HG03060 (cell line): ENCODE measurements around the gene CAST.

Experiments used
- ATAC-seq: cut with Tn5 transposase; IDR thresholded peaks from one replicate; pipeline ENCODE4 v1.9.1; 2021; ENCODE audit warnings: low read depth, moderate number of reproducible peaks; ENCODE audit not compliant: unreplicated experiment

CAST gene

DNA sequence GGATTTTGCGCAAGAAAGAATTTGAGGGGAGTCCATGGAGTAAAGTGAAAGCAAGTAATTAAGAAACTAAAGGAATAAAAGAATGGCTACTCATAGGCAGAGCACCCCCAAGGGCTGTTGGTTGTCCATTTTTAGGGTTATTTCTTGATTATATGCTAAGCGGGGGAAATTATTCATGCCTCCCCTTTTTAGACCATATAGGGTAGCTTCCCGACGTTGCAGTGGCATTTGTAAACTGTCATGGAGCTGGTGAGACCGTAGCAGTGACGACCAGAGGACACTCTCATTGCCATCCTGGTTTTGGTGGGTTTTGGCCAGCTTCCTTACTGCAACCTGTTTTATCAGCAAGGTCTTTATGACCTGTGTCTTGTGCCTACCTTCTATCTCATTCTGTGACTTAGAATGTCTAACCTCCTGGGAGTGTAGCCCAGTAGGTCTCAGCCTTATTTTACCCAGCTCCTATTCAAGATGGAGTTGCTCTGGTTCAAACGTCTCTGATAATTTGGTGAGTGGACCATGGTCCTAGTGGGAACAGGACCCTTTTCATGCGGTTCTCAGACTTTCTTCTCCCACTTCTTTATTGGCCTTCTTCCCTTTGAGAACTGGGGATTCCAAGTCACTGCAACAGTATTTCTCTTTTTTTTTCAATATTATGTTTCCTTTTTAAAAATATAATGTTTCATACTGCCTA lies 146.8 kb downstream of the CAST start:
- no peak for ATAC-seq

GRCh38 chr5:96809921-96810320 lies 147.7 kb downstream of the CAST start:
- ATAC-seq: no peak

DNA sequence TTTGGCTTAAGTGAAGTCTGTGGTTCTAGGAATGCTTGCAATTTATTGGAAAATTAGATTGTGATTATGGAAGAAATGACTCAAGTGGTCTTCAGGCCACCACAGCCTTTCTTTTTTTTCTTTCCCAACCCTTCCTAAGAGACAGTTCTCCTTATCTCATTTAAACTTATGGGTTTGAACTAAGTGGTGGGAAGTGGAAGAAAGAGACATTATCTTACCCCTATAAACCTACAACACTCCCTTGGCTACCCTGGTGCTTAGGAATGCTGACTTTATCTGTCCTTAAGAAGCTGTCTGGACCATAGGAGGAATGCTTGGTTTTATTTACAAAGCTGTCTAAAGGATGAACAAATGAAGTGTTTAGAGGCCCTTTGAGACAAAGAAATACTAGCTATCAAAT lies 150.7 kb downstream of the CAST start:
- no peak for ATAC-seq

GRCh38 chr5:96814041-96814440 lies 151.9 kb downstream of the CAST start:
- ATAC-seq: no peak

DNA sequence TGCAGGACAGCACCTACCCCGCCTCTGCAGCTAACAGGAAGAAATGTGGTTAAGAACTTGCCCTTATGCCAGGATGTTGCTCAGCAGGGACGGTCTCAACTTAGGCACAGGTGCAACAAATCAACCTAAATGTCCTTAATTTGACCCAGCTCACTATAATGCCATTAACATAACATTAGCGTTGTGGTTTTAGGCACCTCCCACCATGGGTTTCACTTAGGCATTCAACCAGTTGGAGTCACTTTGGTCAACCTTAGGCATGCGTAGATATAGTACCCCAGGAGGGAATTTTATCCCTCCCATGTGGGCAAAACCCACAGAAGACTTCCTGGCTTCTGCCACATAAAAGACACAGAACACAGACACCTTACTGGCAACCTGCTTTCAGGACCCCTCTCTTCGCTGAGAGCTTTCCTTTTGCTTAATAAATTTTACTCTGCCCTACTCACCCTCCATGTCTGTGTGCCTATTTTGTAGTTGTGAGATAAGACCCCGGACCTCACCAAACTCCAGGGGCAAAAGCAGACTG lies 154.3 kb downstream of the CAST start:
- no peak for ATAC-seq

DNA sequence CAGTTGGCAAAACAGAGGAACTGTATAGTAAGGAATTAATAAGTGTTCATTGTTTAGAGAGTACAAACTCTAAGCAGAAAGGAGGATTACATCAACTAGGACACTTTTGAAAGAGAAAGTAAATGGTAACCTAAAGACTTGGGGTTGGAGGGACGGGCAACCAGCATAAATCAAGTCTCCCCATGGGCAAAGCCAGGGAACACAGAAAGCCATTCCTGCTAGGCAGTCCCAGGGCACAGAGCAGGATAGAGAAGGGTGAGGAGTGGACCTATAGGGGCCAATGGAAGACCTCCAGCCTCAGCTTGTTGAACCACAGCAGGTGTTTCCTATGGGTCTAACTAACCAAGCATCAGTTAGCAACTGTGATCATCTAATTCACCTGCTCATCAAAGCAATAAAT lies 154.8 kb downstream of the CAST start:
- no peak for ATAC-seq

DNA sequence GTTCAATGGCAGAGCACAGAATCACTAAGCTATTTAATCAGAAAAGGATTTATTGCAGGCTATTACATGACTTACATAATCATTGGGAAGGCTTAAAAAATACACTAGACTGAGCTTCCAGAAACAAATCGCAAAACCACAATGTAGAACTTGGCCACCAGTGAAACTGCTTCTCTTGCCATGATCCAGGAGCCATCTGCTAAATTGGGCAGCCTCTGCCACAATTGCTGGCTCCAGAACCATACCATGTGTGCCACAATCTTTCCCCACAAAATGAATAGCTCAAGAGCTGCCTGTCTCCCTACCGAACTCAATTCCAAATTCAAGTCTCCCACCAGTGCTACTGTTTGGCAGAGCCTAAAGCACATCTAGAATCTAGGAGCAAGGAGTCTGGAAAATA lies 155.3 kb downstream of the CAST start:
- no peak for ATAC-seq

DNA sequence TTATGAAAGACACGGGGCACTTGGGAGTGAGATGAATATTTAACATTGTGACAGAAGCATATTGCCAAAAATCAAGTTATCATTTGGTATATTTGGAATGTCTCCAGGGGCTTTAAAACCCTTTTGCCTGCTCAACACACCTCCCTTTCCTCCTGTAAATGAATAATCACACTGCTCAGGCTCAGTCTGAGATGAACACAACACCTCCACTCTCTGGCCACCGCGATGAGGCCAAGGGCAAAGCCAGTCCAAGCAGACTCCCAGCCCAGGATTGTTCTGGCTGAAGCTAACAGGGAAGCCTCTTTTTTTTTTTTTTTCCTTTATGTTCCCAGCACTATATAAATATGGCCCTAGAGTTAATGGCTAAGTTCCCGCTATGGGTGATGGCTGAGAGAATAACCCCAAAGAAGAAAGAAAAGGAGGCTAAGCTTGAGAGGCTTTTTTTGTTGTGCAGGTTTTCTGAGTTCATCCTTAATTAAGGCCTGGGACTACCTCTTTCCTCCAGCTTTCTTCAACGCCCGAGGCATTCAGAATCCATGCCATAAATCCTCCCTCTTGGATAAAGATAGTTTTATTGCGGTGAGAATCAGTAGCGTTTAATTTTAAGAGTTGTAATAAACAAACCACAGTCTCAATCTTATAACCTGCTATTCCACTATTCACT lies 156.1 kb downstream of the CAST start:
- ATAC-seq: no peak

DNA sequence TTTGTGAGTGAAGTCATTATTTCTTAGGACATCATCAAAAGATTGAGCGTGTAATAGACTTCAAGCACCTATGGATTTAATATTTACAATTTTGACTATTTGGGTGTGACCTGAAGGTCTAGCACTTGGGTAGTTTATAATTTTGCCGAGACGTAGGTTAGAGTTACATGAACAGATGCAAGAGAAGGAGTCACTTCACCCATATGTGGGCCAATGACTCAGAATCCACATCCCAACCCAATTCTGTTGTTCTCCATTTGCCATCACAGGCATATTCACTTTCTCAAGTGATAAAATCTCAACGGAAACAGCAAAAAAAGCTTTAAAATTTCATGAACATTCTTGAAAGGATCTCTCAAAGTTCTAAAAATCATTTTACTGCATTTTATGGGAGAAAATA lies 157.6 kb downstream of the CAST start:
- no peak for ATAC-seq

DNA sequence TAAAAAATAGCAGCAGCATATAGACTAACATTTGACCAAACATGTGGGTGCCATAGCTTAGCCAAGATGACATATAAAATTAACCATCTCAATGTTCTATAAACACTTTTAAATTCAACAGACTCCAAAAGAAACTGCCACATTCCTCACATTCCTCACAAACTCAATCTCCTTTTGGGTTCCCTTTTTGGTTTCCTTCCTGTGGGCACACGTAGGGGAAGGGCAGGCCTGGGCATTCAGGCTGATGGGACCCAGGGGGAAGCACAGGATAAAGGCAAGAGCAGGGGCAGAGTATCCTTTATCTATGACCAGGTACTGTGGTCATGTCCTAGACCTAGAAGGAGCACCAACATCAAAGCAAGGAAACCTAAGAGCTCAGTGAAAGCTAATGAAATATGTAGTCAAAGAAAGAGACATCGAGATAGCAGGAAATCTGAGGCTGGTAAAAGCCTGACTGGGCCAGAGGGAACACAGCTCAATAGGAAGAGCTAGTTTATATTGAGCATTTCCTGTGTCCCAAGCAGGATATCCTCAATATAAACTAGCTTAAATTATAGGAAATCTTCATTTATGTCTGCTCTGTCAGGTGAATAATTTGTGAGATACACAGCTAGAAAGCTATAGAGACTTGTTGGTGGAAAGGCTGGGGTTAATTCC lies 159.2 kb downstream of the CAST start:
- no peak for ATAC-seq

DNA sequence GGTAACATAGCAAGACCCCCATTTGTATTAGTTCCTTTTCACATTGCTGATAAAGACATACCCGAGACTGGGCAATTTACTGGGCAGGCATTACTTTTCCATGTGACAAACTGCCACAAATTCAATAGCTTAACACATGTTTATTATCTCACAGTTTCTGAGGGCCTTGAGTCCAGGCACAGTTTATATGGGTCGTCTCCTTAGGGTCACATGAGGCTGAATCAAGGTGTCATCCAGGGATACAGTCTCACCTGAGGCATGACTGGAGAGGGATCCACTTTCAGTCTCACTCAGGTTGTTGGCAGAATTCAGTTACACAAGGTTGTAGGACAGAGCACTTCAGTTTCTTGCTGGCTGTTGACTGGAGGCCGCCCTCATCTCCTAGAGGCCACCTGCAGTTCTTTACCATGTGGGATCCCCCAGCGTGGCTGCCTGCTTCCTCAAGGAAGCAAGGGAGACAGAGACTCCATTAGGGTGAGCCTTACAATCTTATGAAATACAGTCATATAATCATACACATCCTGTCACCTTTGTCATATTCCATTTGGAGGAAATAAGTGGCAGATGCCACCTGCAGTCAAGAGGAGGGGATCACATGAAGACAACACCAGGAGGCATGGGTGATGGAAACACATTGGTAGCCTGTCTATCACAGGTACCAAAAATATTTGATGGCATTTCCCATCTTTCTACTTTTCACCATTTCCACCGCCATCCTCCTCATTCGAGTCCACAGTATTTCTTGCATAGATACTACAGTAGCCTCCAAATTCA lies 160.7 kb downstream of the CAST start:
- ATAC-seq: no peak

- peak; percentile 97 for ATAC-seq
Observed at GRCh38 chr5:96823900-96824380, 161.8 kb downstream of the CAST start.
